Measurements from ENCODE around the gene DNAJC4. TPM values are rescaled to one million over a fixed set of nuclear protein-coding genes. Genes with fewer than 3 reads are reported as not detected.

The DNAJC4 gene
- total and polyA plus RNA-seq, 9 of the 15 experiments (the other 6 are each of a cell fraction or from before 2014, with no cell fraction given) = 4.0 to 32.6 (median 19.9) TPM

- TF ChIP-seq TOE1 (IDR thresholded peaks at IDR 0.05; ENCODE audit: borderline replicate concordance) (peak; percentile 58; the same call in 1 of the 2 replicates), TOE1 (CRISPR knock-in tag; IDR thresholded peaks at IDR 0.05; ENCODE audit: borderline replicate concordance, low read depth) (no peak), ZSCAN32 (CRISPR knock-in tag; IDR thresholded peaks at IDR 0.05) (0 out of 2 replicates have a peak, but pooled peaks have one; percentile 25), ZNF583 (CRISPR knock-in tag; IDR thresholded peaks at IDR 0.05) (no peak; the same call in 1 of the 2 replicates), GMEB1 (CRISPR knock-in tag; IDR thresholded peaks at IDR 0.05) (peak; percentile 63), SAP30 (IDR thresholded peaks at IDR 0.05; ENCODE audit: borderline replicate concordance, insufficient read depth, low read depth, low read length, poor library complexity, severe bottlenecking) (peak; percentile 65), MAFK (IDR thresholded peaks at IDR 0.05; ENCODE audit: low read length) (no peak), KAT2B (IDR thresholded peaks at IDR 0.05; ENCODE audit: low read depth, low read length) (no peak), VEZF1 (CRISPR knock-in tag; IDR thresholded peaks at IDR 0.05) (peak; percentile 79), KLF16 (IDR thresholded peaks at IDR 0.05) (peak; percentile 32; the same call in 1 of the 2 replicates), NELFE (IDR thresholded peaks at IDR 0.05; ENCODE audit: insufficient read depth, insufficient read length) (no peak), POLR2AphosphoS2 (IDR thresholded peaks at IDR 0.05; ENCODE audit: low read length) (peak; percentile 98), NFYB (IDR thresholded peaks at IDR 0.05; ENCODE audit: extremely low read depth, insufficient read length) (peak; percentile 26), GTF2E2 (tag; IDR thresholded peaks at IDR 0.05) (peak; percentile 77), ETS1 (conservative IDR thresholded peaks at IDR 0.05; ENCODE audit: control insufficient read depth, low read depth, low read length) (peak; percentile 39), EP400 (IDR thresholded peaks at IDR 0.05) (peak; percentile 84), CREB1 (IDR thresholded peaks at IDR 0.05) (peak; percentile 93), CREB1 (CRISPR knock-in tag; IDR thresholded peaks at IDR 0.05) (peak; percentile 95), MBD2 (IDR thresholded peaks at IDR 0.05; ENCODE audit: borderline replicate concordance, low read depth) (peak; percentile 68; the same call in 1 of the 2 replicates), ZNF76 (CRISPR knock-in tag; IDR thresholded peaks at IDR 0.05; ENCODE audit: borderline replicate concordance) (0 out of 2 replicates have a peak, but pooled peaks have one; percentile 10), TARDBP (IDR thresholded peaks at IDR 0.05) (no peak; the same call in 1 of the 2 replicates), MEIS2 (IDR thresholded peaks at IDR 0.05; ENCODE audit: partially characterized antibody) (peak; percentile 77), E2F5 (CRISPR knock-in tag; IDR thresholded peaks at IDR 0.05) (no peak), TAF7 (tag; IDR thresholded peaks at IDR 0.05) (peak; percentile 85)
Measured at GRCh38 chr11:64240435-64241240, 10.3 kb downstream of the DNAJC4 start, which contains the start of gene FKBP2 (continued).
